GM19240 (cell line): Measurements from ENCODE around the gene EIF4A3.

ENCODE experiments used
- DNase-seq: peaks from one replicate; pipeline ENCODE4 v3.0.0; 2011; ENCODE audit warnings: low spot score; ENCODE audit not compliant: insufficient read length

The EIF4A3 gene

GRCh38 chr17:80147035-80147822, at the start of gene EIF4A3:
TSS of gene EIF4A3 (minus strand) at chr17:80147128. CDS start at chr17:80146961, 167 bp downstream.
- peak; percentile 89 for DNase-seq

DNA sequence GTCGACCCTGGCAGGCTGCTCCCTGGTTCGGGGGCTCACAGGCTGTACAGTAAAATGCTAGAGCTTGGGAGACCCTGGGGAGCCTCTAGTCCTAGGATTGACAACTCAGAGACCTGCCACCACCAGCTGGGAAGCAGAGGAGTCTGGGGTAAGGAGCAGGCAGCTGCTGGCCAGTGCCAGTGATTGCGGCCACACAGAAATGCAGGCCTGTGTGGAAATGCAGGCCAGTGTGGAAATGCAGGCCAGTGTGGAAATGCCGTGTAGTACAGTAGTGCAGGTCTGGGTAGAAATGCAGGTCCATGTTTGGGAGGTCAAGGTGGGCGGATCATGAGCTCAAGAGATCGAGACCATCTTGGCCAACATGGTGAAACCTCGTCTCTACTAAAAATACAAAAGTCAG, 49.7 kb upstream of the EIF4A3 start:
- DNase-seq, result no peak

- DNase-seq, result no peak
Measured at GRCh38 chr17:80195671-80196529, 49.0 kb upstream of the EIF4A3 start.

GRCh38 chr17:80195141-80195540, 48.2 kb upstream of the EIF4A3 start:
- DNase-seq, result no peak

DNA sequence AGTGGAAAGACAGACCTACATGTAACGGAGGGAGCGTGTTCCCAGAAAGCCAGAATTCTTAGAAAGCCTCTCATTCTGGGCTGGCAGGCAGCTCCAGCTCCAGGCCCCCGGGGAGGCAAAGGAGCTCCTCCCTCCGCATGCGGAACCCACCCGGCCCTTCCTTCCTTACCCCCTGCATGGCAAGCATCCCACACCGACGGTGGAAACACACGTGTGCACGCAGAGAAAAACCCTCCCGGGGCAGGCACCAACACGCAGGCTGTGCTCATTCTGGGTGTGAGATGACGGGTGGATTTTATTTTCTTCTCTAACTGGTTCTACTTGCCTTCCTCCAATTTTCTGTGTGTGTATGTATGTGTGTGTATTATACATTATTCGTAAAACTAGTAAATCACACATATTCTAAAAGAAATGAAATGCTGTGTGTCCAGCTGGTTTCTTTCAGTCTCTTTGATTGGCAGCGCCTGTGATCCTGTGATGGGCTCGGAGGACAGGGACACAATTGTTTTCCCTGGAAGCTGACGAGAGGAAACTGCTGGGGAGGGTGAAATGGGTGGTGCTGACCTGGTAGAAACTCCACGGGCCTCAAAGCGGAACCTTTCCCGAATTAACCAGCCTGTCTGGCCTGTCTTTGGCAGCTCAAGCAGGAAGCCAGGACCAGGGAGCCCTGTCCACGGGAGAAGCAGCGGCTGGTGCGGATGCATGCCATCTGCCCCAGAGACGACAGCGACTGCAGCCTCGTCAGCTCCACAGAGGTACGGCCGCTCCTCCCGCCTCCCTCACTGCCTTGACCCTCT, 45.1 kb upstream of the EIF4A3 start:
- DNase-seq, result no peak

GRCh38 chr17:80191192-80191591, 44.3 kb upstream of the EIF4A3 start:
- no peak for DNase-seq

- DNase-seq, result no peak
Measured at GRCh38 chr17:80190716-80191115, 43.8 kb upstream of the EIF4A3 start.

DNA sequence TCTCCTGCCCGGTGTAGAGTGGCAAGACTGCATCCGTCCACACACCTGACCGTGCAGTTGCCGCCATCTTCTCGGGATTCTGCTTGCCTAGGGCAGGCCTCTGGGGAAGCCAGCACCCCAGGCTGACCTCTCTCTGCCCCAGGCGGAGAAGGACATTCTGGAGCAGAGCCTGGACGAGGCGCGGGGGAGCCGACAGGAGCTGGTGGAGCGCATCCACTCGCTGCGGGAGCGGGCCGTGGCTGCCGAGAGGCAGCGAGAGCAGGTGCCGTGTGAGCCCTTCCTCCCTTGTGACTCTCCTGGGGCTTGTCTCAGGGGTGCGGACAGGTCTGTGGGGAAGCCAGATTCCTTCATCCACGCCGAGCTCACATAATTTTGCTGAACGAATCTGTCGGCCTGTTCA, 42.7 kb upstream of the EIF4A3 start:
- DNase-seq, result no peak

DNA sequence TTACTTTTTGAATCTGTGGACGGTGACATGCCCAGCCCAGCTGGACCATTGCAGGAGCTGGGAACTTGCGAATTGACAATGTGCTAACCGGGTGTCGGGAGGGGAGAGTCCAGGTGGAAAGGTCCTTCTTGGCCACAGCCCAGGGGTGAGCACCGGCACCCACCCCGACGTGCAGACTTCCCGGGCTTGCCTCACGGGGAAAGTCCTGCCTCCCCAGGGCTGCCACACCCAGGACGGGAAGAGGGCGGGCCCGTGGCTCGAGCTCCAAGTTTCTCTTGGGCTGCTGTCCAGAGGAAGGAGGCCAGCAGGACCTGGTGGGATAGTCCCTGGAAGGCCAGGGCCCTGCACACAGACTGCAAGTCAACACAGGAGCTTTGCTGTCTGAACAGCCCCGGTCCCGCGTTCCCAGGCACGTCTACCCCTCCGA, 40.6 kb upstream of the EIF4A3 start:
- DNase-seq, result no peak

- DNase-seq, result no peak
Measured at GRCh38 chr17:80187090-80187489, 40.2 kb upstream of the EIF4A3 start.

DNA sequence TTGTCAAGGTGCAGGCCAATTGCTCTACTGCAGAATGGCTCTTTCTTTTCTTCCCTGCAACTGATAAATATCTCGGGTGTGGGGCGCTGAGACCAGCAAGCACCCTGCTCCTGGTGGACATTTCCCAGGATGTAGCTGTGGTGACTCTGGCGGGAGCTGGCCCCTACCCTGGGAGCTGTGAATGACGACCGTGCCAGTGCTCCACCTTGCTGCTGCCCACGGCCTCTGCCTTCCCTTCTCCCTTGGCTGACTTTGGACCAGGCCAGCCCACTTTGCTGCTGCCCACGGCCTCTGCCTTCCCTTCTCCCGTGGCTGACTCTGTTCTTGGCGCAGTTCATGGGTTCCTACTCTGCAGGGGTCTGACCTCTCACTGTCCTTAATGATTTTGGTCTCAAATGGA, 39.0 kb upstream of the EIF4A3 start:
- DNase-seq, result no peak

DNA sequence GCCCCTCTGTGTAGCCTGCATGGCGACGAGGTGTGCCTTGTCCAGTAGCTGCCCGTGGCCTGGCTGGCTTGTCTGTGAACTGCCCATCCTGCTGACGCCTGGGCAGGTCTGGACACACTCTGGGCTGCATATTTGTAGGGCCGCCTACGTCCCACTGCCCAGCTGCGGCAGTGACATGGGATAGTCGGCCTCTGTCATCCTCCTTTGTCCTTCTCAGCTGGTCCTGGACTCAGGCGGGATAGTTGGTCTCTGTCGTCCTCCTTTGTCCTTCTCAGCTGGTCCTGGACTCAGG, 37.4 kb upstream of the EIF4A3 start:
- DNase-seq, result no peak

GRCh38 chr17:80183581-80184422, 36.9 kb upstream of the EIF4A3 start:
- DNase-seq, result no peak

GRCh38 chr17:80182845-80183223, 35.9 kb upstream of the EIF4A3 start:
- no peak for DNase-seq

- DNase-seq, result no peak
Measured at GRCh38 chr17:80182118-80182844, 35.4 kb upstream of the EIF4A3 start.

GRCh38 chr17:80181431-80181830, 34.5 kb upstream of the EIF4A3 start:
- no peak for DNase-seq

- no peak for DNase-seq
Measured at GRCh38 chr17:80180192-80180591, 33.3 kb upstream of the EIF4A3 start.

GRCh38 chr17:80177986-80178595, 31.2 kb upstream of the EIF4A3 start:
- no peak for DNase-seq

DNA sequence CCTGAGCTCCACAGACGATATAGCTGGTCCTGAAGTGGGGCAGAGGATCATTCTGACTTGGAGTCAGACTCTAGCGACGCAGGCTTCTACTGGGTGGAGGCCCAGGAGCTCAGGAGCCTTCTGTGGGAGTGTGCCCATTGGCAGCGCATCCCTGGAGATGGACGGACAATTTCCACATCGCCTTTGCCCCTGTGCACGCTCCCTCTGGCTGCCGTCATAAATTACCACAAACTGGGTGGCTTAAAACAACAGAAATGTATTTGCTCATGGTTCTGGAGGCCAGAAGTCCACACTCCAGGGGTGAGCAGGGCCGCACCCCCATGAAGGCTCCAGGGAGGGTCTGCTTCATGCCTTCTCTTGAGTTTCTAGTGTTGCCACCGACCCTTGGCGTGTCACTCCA, 29.8 kb upstream of the EIF4A3 start:
- no peak for DNase-seq

DNA sequence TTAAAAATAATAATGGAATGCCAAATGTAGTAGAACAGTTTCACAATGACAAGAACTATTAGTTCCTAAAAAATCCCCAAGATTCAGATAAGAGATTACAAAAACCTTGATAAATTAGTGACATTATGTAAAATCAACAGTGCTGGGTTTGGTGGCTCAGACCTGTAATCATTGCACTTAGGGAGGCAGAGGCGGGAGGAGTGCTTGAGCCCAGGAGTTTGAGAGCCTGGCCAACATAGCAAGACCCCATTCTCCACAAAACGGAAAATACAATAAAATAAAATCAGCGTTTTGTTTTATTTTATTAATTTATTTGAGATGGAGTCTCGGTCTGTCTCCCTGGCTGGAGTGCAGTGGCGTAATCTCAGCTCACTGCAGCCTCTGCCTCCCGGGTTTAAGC, 27.0 kb upstream of the EIF4A3 start:
- DNase-seq, result no peak
